Keratinocyte (primary cell): ENCODE data around the gene C6orf132. TPM values are rescaled to one million over a fixed set of nuclear protein-coding genes. Genes with fewer than 3 reads are reported as not detected.

Experiments
- DNase-seq: peaks from one replicate; pipeline ENCODE4 v3.0.0-alpha.2; 2011; ENCODE audit warnings: low read depth, missing footprints, low spot score
- FAIRE-seq: peaks from 2 replicates; lab custom pipeline; 2011; peaks lifted over from hg19 to GRCh38; lab: Jason Lieb, UNC
- H2AFZ ChIP-seq: 2 replicates; pipeline ENCODE4 v1.6.0; 2012; ENCODE audit warnings: low read length, control low read depth, inconsistent platforms; ENCODE audit not compliant: control insufficient read depth
- H3K27ac ChIP-seq: 2 replicates; pipeline ENCODE4 v1.5.1; 2011; ENCODE audit warnings: low read length; ENCODE audit not compliant: control insufficient read depth, insufficient read depth
- H3K27me3 ChIP-seq: 3 replicates; pipeline ENCODE4 v1.6.0; 2011; ENCODE audit warnings: low read length; ENCODE audit not compliant: control insufficient read depth, insufficient read depth; ENCODE audit errors: extremely low read depth
- H3K36me3 ChIP-seq, 2 experiments: 2 replicates in 1 of 2; 3 replicates in 1 of 2; pipeline ENCODE4 v1.5.1; 2011; ENCODE audit warnings: low read length in 2 of 2, mild to moderate bottlenecking in 1 of 2; ENCODE audit not compliant: control insufficient read depth in 2 of 2, insufficient read depth in 2 of 2; ENCODE audit errors: extremely low read depth in 1 of 2
- H3K4me1 ChIP-seq: 3 replicates; pipeline ENCODE4 v1.5.1; 2011; ENCODE audit warnings: low read length; ENCODE audit not compliant: control insufficient read depth, insufficient read depth; ENCODE audit errors: extremely low read depth
- H3K4me2 ChIP-seq: 3 replicates; pipeline ENCODE4 v1.6.0; 2011; ENCODE audit warnings: low read depth, low read length; ENCODE audit not compliant: control insufficient read depth, insufficient read depth; ENCODE audit errors: extremely low read depth
- H3K4me3 ChIP-seq, 3 experiments: fragments of 200-600 bp in 1 of 3; sonication (generic) in 1 of 3; 2 replicates in 2 of 3; 3 replicates in 1 of 3; pipeline ENCODE4 v1.5.1; 2011 to 2016; ENCODE audit warnings: low read length in 3 of 3, mild to moderate bottlenecking in 3 of 3, control low read depth in 2 of 3, inconsistent platforms in 1 of 3, low read depth in 1 of 3, mixed read lengths in 1 of 3, mixed run types in 1 of 3, moderate library complexity in 1 of 3; ENCODE audit not compliant: control insufficient read depth in 2 of 3, insufficient read depth in 2 of 3; ENCODE audit errors: extremely low read depth in 1 of 3
- H3K79me2 ChIP-seq: 2 replicates; pipeline ENCODE4 v1.6.0; 2012; ENCODE audit warnings: low read length; ENCODE audit not compliant: control insufficient read depth, insufficient read depth
- H3K9ac ChIP-seq: 3 replicates; pipeline ENCODE4 v1.6.0; 2011; ENCODE audit warnings: low read length; ENCODE audit not compliant: control insufficient read depth, insufficient read depth; ENCODE audit errors: extremely low read depth
- H3K9me1 ChIP-seq: 3 replicates; pipeline ENCODE4 v1.6.0; 2011; ENCODE audit warnings: low read length; ENCODE audit not compliant: control insufficient read depth, insufficient read depth; ENCODE audit errors: extremely low read depth
- H3K9me3 ChIP-seq: 2 replicates; pipeline ENCODE4 v1.5.1; 2012; ENCODE audit warnings: low read depth, low read length; ENCODE audit not compliant: control insufficient read depth
- H4K20me1 ChIP-seq: 3 replicates; pipeline ENCODE4 v1.6.0; 2011; ENCODE audit warnings: low read length; ENCODE audit not compliant: control insufficient read depth, insufficient read depth; ENCODE audit errors: extremely low read depth
- CTCF ChIP-seq, 3 experiments: IDR thresholded peaks in 1 of 3; conservative IDR thresholded peaks in 1 of 3; optimal IDR thresholded peaks in 1 of 3; 2 replicates in 2 of 3; 3 replicates in 1 of 3; pipeline versions ENCODE3 to v1.5.1; 2011; ENCODE audit warnings: low read length in 3 of 3, mild to moderate bottlenecking in 3 of 3, moderate library complexity in 2 of 3, control low read depth in 1 of 3, inconsistent platforms in 1 of 3; ENCODE audit not compliant: insufficient read depth in 2 of 3; ENCODE audit errors: extremely low read depth in 1 of 3
- EZH2 ChIP-seq: IDR thresholded peaks from one replicate; pipeline ENCODE4 v1.6.1; 2012; ENCODE audit warnings: inconsistent platforms, mild to moderate bottlenecking, low read length, moderate library complexity
- dilution Hi-C: fragments of 300-500 bp; cut with MboI; formaldehyde crosslinking; loops from one replicate; pipeline ENCODE4 v1.7.0; 2020; ENCODE audit warnings: low sequenced_read_pairs; ENCODE audit not compliant: extremely low pct_ligation_motif_present
- polyA plus RNA-seq, 5 experiments: library from polyadenylated mRNA; depleted of rRNA in 3 of 5; stranded (reverse) in 3 of 5; stranded (forward) in 1 of 5; unstranded in 1 of 5; fragments of >200 nt; gene quantifications; 1 replicate in 1 of 5; 2 replicates in 3 of 5; 3 replicates in 1 of 5; pipeline versions ENCODE4 v1.2.1 to v1.2.3, GENCODE V29; 2011 to 2012; ENCODE audit warnings: missing spikeins in 2 of 5, low read depth in 1 of 5, low replicate concordance in 1 of 5

The C6orf132 gene
- polyA plus RNA-seq, 1 donor (not counting 4 experiments of a cell fraction or from before 2014, with no cell fraction given) = 11.8 TPM

GRCh38 chr6:42110683-42111082 is 31.7 kb downstream of the C6orf132 start:
- H3K4me1 ChIP-seq = peaks cover 7% of the 10 kb centered on the region

GRCh38 chr6:42108071-42108470 is 34.3 kb downstream of the C6orf132 start:
- peaks cover 4% of the 10 kb centered on the region for H3K9me1 ChIP-seq
- dilution Hi-C loops = no loop called here
- no peak overlapping the region for H3K4me2 ChIP-seq
- peaks cover 1% of the 10 kb centered on the region for H4K20me1 ChIP-seq
- no peak overlapping the region for H3K9ac ChIP-seq
- no peaks in the 10 kb centered on the region for H3K27me3 ChIP-seq
- H3K27ac ChIP-seq = no peak overlapping the region
- H3K4me1 ChIP-seq = no peaks in the 10 kb centered on the region
- FAIRE-seq (no peak), DNase-seq (no peak)
- H3K9me3 ChIP-seq = no peaks in the 10 kb centered on the region
- H2AFZ ChIP-seq = no peak overlapping the region
- TF ChIP-seq EZH2 (no peak), CTCF (optimal IDR thresholded peaks at IDR 0.05 in 1 of 3, IDR thresholded peaks at IDR 0.05 in 1 of 3, conservative IDR thresholded peaks at IDR 0.05 in 1 of 3; ENCODE audit: extremely low read depth in 1 of 3, insufficient read depth in 2 of 3, low read length in 3 of 3) (no peak)
- H3K4me3 ChIP-seq = no peak overlapping the region
- H3K79me2 ChIP-seq = peaks cover 10% of the 10 kb centered on the region
- H3K36me3 ChIP-seq = peaks cover 30 to 40% of the 10 kb centered on the region in 2 experiments

More at GRCh38 chr6:42110683-42111082, 31.7 kb downstream of the C6orf132 start:
- peaks cover 3% of the 10 kb centered on the region for H4K20me1 ChIP-seq
- DNase-seq (no peak), FAIRE-seq (no peak)
- peaks cover 12% of the 10 kb centered on the region for H3K79me2 ChIP-seq
- peaks cover 4% of the 10 kb centered on the region for H3K9me1 ChIP-seq
- H3K9me3 ChIP-seq = no peaks in the 10 kb centered on the region
- no peak overlapping the region for H3K27ac ChIP-seq
- no peak overlapping the region for H3K4me3 ChIP-seq
- H3K4me2 ChIP-seq = no peak overlapping the region
- no peak overlapping the region for H2AFZ ChIP-seq
- no peak overlapping the region for H3K9ac ChIP-seq
- no peaks in the 10 kb centered on the region for H3K27me3 ChIP-seq
- dilution Hi-C loops = no loop called here
- TF ChIP-seq EZH2 (no peak), CTCF (optimal IDR thresholded peaks at IDR 0.05 in 1 of 3, IDR thresholded peaks at IDR 0.05 in 1 of 3, conservative IDR thresholded peaks at IDR 0.05 in 1 of 3; ENCODE audit: extremely low read depth in 1 of 3, insufficient read depth in 2 of 3, low read length in 3 of 3) (no peak)
- H3K36me3 ChIP-seq = peaks cover 18 to 34% of the 10 kb centered on the region in 2 experiments
